Inferior parietal cortex (tissue), 1 donor: ENCODE results near the gene ZGRF1.
"Not testable (repeated sequence)": the region's sequence is repeated elsewhere in the genome, so short reads cannot be mapped to it uniquely, and the experiment has no call there.

ENCODE experiments used
- DNase-seq: peaks from one replicate; pipeline ENCODE4 v3.0.0-alpha.2; 2016; ENCODE audit errors: extremely low spot score

ZGRF1 gene

DNA sequence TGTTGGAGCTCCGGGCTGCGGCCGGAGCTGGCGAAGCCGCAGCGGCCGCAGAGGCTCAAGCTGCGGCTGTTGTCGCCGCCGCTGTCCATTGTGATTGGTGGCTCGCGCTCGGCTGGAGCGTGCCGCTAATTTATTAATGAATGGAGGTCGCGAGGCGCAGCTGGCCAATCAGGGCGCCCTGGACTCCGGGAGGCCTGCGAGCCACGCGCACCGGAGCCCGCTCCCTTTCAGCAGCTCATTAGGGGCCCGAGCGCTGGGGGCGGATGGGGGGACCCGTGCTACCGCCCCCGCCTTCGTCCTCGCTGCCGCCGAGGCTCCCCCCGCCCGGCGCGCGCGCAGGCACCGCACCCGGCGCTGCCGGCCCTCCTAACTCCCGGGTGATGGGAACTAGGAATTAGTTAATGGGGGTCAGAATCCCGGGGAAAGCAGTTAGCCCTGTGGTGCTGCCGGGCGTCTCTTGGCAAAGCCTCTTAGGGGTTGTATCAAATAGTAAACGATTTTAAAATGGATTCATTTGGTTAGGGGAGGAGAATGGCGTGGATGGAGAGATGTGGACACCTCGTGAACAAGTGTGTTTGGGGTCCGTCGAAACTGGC, 120.1 kb downstream of the ZGRF1 start:
- no peak for DNase-seq

DNA sequence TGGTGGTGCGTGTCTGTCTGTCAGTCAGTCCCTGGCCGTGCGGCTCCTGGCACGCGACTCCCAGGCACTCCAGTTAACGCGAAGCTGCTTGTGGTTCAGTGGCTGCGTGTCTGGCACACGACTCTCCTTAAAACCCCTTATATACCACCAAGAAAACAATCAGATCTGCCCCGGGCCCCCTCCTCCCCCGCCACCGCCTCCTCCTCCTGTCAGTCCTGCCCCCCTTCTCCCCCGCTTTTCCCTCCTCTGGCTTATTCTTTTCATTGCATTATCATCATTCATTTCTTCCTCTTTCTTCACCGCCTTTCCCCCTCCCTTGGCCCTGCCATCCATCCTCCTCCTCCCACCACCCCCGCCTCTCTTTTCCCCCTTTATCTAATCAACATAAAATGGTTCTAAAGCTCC, 120.6 kb downstream of the ZGRF1 start, which contains the start of gene NEUROG2:
Gene NEUROG2 (minus strand): TSS at position 115 of the 405 bp plus-strand sequence. CDS start 705 bp downstream, outside the sequence.
- no peak for DNase-seq

DNA sequence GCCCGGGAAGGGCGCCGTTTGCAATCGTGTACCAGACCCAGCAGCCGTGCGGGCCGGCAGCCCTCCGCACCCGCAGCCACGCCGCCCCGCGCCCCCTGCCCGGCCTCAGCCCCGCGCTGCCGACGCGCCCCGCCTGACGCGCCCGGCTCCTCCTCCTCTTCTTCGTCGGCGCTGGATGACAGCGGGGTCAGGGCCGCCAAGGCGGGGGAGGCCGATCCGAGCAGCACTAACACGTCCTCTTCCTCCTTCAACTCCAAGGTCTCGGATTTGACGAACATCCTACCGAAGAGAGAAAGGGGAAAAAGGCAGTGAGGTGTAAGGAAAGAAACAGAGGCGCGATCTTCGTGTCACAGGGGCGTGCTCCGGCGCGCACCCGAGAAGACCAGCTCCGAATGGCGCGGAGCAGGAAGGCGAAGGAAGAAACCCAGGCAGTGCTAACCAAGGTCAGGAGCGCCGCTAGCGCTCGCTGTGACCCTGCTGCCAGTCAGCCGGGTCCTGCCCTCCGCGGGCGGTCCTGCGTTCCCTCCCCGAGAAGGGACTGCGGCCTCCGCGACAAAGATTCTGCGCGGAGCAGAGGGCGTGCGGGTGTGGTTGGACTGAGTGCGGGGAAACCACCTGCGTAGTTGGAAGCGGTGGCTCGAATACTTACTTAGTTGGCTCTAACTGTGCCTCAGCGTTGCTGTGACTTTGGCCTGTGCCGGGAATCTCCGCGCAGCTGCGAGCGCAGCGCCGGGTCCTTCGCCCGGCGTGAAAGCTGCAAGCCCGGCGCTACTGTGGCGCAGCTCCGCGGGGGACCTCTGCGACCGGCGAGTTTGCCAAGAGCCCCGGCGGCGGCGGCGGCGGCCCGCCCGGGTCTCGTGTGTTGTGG, 121.3 kb downstream of the ZGRF1 start:
- DNase-seq = no peak

DNA sequence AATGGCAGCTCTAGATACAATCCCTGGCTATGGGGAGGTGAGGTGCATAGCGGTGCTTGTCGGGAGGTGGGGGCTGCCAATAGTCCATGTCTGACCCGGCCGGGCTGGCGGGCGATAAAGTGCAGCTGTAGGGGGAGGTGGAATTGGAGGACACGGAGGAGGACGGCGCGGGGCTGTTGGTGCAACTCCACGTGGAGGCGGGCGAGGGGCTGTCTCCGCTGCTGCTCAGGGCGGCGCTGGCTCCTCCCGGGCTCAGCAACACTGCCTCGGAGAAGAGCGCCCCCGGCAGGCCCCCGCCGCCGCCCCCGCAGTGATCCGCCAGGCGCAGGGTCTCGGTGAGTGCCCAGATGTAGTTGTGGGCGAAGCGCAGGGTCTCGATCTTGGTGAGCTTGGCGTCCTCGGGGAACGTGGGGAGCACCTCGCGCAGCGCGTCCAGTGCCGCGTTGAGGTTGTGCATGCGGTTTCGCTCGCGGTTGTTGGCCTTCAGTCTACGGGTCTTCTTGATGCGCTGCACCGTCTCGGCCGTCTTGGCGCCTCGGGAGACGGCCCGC, 122.0 kb downstream of the ZGRF1 start:
- DNase-seq = no peak

DNA sequence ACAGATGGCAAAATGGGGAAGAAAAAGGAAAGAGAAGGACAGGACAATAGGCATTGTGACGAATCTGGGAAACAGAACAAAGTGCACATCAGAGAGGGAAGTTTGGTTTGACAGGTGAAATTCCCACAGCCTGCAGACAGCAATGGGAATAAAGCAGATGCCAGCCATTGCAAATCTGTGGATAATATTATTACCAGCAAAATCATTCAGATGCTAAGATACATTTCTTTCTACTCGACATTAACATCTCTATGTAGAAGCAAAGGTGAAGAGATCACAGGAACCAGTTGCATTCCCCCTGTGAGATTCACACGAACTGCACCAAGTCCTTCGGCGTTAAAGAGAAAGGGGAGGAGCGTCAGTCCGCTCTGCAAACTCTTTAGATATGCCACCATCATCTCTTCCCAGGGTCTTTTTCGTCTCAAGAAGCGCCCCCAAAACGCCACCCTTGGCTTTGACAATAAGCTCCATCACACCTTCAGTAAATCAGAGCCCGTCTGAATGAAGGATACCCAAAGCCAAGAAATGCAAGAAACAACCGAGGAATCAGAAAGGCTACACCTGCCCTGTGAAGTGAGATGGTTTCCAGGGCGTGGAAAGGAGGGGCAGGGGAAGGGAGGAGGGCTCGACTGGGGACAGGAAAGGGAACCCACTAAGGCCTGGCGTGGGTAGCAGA, 122.6 kb downstream of the ZGRF1 start:
- no peak for DNase-seq

DNA sequence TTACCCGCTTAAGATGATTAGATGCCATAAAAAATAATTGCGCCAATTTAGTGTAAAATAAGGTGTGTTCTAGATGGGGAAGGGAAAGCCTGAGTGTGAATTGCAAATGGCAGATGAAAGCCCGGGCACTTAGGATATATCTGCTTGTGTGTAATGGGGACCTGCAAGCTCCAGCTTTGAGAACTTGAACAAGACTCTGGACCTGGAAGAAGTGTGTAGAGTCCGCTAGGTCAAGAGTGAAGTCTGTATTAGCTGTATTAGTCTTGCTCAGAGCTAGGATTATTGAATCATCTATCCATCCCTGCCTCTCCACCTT, 124.9 kb downstream of the ZGRF1 start:
- no peak for DNase-seq

DNA sequence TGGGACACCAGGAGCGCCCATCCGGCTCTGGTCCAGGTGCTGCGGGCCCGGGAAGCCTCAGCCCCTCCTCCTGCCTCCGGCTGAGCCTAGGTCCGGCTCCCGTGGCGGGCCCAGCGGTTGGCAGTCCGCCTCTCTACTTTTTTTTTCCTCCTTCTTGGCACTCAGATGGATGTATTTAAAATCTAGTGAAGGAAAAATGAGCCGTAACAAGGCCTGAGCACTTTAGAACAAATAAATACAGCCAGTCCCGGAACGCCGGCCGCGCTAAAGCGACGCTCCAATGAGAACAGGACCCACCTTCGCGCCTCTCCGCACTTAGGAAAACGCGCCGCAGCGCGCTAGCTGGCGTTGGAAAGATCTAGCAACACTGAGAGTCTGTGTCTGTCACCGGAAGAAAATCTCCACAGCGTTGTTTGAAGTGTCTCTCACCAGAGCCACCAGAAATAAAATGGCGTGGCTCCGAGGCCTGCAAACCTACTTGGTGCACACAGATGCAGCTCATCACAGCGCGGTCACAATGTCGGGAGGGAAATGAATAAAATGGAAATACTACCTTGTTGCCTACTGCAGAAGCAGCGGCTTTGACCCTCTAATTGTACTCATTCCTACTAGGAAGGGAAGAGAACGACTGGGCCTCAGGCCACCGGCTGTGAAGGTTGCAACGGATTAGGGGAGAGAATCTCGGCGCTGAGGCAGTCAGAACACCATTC, 125.5 kb downstream of the ZGRF1 start:
- DNase-seq = no peak

- no peak for DNase-seq
Measured at GRCh38 chr4:112510291-112511092, 126.2 kb downstream of the ZGRF1 start.

GRCh38 chr4:112509243-112510141, 127.2 kb downstream of the ZGRF1 start:
- DNase-seq = no peak

DNA sequence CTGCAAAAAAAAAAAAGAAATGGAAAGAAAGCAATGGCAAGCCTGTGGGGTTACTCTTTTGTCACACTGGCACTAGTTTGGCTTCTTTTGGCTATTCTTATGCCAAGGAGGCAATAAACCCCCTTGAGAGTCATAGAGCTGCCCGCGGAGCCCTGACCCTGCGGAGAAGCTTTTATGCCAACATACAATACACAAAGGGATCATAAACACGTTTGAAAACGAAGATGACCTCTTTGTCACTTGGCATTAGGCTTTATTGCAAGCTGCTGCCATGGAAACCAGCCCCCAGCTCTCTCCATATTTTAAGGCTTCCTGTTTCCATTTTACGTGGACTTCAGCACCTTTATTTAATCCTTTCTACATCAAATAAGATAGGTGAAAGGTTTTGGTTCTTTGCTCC, 128.4 kb downstream of the ZGRF1 start:
- no peak for DNase-seq

- no peak for DNase-seq
Measured at GRCh38 chr4:112504807-112505206, 131.9 kb downstream of the ZGRF1 start.

DNA sequence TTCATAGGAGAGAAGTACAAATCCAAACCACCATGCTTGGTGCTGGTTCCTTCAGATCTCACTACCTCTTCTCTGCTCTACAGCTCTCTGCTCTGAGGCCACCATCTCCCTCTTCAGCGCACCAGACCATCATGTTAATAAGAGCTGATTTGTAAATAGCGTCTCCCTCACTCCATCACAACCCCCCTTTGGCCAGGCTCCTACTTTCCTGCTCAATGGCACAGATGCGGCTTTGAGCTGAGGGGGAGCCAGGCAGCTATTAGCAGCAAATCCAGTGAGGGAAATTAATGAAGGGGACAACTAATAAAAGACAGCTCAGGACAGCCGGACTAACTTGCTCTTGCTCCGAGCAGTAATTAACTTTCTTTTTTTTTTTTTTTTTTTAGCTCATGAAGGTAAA, 133.8 kb downstream of the ZGRF1 start:
- no peak for DNase-seq

GRCh38 chr4:112492321-112492720, 144.4 kb downstream of the ZGRF1 start:
- DNase-seq = no peak

DNA sequence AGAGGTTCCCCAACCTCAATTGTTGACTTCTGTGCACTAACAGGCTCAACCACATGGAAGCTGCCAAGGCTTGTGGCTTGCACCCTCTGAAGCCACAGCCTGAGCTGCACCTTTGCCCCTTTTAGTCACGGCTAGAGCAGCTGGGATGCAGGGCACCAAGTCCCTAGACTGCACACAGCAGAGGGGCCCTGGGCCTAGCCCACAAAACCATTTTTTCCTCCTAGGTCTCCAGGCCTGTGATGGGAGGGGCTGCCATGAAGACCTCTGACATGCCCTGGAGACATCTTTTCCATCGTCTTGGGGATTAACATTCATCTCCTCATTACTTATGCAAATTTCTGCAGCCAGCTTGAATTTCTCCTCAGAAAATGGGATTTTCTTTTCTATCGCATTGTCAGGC, 145.9 kb downstream of the ZGRF1 start:
- not testable (repeated sequence) for DNase-seq
